Effector memory CD4-positive, alpha-beta T cell (primary cell): Measurements from ENCODE around the gene SERPINE1.
"Not testable (repeated sequence)": the region's sequence is repeated elsewhere in the genome, so short reads cannot be mapped to it uniquely, and the experiment has no call there.

Experiments used
- DNase-seq, 3 donors: peaks; one replicate each; pipeline ENCODE4 v3.0.0-alpha.2; 2020
- H3K27ac ChIP-seq: 2 replicates; pipeline ENCODE4 v1.7.0; 2013; ENCODE audit warnings: mild to moderate bottlenecking, low read length, moderate library complexity; ENCODE audit not compliant: insufficient read depth, poor library complexity, severe bottlenecking
- H3K27me3 ChIP-seq: replicated peaks from 2 replicates; pipeline ENCODE4 v1.7.0; 2013; ENCODE audit warnings: mild to moderate bottlenecking, low read length; ENCODE audit not compliant: insufficient read depth, control insufficient read depth, poor library complexity, severe bottlenecking
- H3K36me3 ChIP-seq: 2 replicates; pipeline ENCODE4 v1.7.0; 2013; ENCODE audit warnings: mild to moderate bottlenecking, low read length, moderate library complexity; ENCODE audit not compliant: control insufficient read depth, insufficient read depth
- H3K4me1 ChIP-seq: 2 replicates; pipeline ENCODE4 v1.7.0; 2013; ENCODE audit warnings: low read length, mild to moderate bottlenecking; ENCODE audit not compliant: control insufficient read depth, insufficient read depth, poor library complexity, severe bottlenecking
- H3K4me3 ChIP-seq: 2 replicates; pipeline ENCODE4 v1.7.0; 2013; ENCODE audit warnings: low read length, low read depth, mild to moderate bottlenecking; ENCODE audit not compliant: insufficient read depth, poor library complexity, severe bottlenecking
- H3K9me3 ChIP-seq: 2 replicates; pipeline ENCODE4 v1.7.0; 2013; ENCODE audit warnings: mild to moderate bottlenecking, low read length, moderate library complexity; ENCODE audit not compliant: control insufficient read depth

The SERPINE1 gene

DNA sequence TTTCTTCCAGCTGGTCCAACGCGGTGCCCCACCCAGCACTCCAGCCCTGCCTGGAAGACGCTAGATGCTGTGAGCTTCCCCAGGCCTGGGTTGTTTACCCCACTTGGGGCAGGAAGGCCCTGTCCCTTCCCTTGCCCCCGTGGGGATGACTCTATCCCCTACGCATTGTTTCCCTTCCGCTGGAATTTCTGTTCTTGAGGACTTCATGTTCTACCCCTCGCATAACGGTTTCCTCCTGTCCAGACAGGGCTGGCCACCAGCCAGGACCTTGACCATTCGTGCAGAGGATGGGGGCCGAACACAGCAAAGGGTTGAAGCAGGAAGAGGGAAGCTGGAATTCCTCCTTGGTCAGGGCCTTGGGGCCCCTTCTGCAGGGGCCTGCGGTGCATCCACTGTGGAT lies 14.7 kb upstream of the SERPINE1 start:
- H3K9me3 ChIP-seq, result no peaks in the 10 kb centered on the region
- no peak for DNase-seq
- H3K36me3 ChIP-seq, result no peaks in the 10 kb centered on the region
- no peak overlapping the region for H3K4me3 ChIP-seq
- H3K27ac ChIP-seq, result no peak overlapping the region
- no peaks in the 10 kb centered on the region for H3K4me1 ChIP-seq
- H3K27me3 ChIP-seq, result no peaks in the 10 kb centered on the region

DNA sequence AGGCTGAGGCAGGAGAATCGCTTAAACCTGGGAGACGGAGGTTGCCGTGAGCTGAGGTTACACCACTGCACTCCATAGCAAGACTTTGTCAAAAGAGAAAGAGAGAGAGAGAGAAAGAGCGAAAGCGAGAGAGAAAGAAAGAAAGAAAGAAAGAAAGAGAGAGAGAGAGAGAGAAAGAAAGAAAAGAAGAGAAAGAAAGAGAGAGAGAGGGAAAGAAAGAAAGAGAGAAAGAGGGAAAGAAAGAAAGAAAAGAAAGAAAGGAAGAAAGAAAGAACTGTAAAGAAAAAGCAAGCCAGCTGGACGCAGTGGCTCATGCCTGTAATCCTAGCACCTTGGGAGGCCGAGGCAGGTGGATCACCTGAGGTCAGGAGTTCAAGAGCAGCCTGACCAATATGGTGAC lies 13.8 kb upstream of the SERPINE1 start:
- not testable (repeated sequence) for H3K4me3 ChIP-seq, H3K9me3 ChIP-seq, H3K4me1 ChIP-seq, H3K36me3 ChIP-seq, H3K27ac ChIP-seq, H3K27me3 ChIP-seq, DNase-seq

DNA sequence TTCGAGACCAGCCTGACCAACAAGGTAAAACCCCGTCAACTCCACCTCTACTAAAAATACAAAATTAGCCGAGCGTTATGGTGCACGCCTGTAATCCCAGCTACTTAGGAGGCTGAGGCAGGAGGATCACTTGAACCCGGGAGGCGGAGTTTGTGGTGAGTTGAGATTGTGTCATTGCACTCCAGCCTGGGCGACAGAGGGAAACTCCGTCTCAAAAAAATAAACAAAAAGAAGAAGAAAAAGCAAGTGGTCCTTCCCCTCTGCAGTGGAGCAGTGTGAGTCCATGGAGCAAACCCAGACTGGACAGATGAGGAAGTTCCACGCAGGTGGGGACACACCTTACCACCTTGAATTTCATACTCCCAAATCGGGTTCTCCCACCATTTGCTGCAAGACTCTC lies 13.1 kb upstream of the SERPINE1 start:
- Histone ChIP-seq H3K4me3 (no peak overlapping the region), H3K27ac (no peak overlapping the region), H3K9me3 (no peaks in the 10 kb centered on the region), H3K4me1 (no peaks in the 10 kb centered on the region), H3K27me3 (peaks cover 2% of the 10 kb centered on the region), H3K36me3 (no peaks in the 10 kb centered on the region)
- DNase-seq, result no peak

- Histone ChIP-seq H3K36me3 (no peaks in the 10 kb centered on the region), H3K27me3 (peaks cover 4% of the 10 kb centered on the region), H3K9me3 (no peaks in the 10 kb centered on the region), H3K4me1 (no peaks in the 10 kb centered on the region), H3K4me3 (no peak overlapping the region), H3K27ac (no peak overlapping the region)
- no peak for DNase-seq
Observed at GRCh38 chr7:101114492-101114891, 12.4 kb upstream of the SERPINE1 start.

DNA sequence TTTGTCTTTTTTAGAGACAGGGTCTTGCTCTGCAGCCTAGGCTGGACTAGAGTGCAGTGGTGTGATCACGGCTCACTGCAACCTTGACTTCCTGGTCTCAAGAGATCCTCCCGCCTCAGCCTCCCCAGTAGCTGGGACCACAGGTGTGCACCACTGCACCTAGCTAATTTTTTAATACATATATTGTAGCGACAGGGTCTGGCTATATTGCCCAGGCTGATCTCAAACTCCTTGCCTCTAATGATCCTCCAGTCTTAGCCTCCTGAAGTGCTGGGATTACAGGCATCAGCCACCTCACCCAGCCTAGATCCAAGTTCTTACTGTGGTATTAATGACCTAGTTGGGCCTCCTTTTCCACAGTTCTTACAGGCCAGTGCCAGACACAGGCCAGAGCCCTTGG lies 11.7 kb upstream of the SERPINE1 start:
- Histone ChIP-seq H3K36me3 (no peaks in the 10 kb centered on the region), H3K4me1 (no peaks in the 10 kb centered on the region), H3K9me3 (no peaks in the 10 kb centered on the region), H3K4me3 (no peak overlapping the region), H3K27me3 (peaks cover 4% of the 10 kb centered on the region), H3K27ac (no peak overlapping the region)
- no peak for DNase-seq

- Histone ChIP-seq H3K4me3 (no peak overlapping the region), H3K27ac (no peak overlapping the region), H3K9me3 (no peaks in the 10 kb centered on the region), H3K4me1 (no peaks in the 10 kb centered on the region), H3K36me3 (no peaks in the 10 kb centered on the region), H3K27me3 (peaks cover 6% of the 10 kb centered on the region)
- no peak for DNase-seq
Observed at GRCh38 chr7:101116898-101117297, 10.0 kb upstream of the SERPINE1 start.

- peaks cover 14% of the 10 kb centered on the region for H3K27me3 ChIP-seq
- H3K27ac ChIP-seq, result no peak overlapping the region
- no peaks in the 10 kb centered on the region for H3K4me1 ChIP-seq
- DNase-seq, result no peak
- no peaks in the 10 kb centered on the region for H3K36me3 ChIP-seq
- H3K9me3 ChIP-seq, result no peaks in the 10 kb centered on the region
- no peak overlapping the region for H3K4me3 ChIP-seq
Observed at GRCh38 chr7:101118856-101119255, 8.0 kb upstream of the SERPINE1 start.

GRCh38 chr7:101119876-101120275 lies 7.0 kb upstream of the SERPINE1 start:
- no peak for DNase-seq
- Histone ChIP-seq H3K4me1 (no peaks in the 10 kb centered on the region), H3K36me3 (no peaks in the 10 kb centered on the region), H3K27me3 (peaks cover 17% of the 10 kb centered on the region), H3K27ac (no peak overlapping the region), H3K9me3 (no peaks in the 10 kb centered on the region), H3K4me3 (no peak overlapping the region)

DNA sequence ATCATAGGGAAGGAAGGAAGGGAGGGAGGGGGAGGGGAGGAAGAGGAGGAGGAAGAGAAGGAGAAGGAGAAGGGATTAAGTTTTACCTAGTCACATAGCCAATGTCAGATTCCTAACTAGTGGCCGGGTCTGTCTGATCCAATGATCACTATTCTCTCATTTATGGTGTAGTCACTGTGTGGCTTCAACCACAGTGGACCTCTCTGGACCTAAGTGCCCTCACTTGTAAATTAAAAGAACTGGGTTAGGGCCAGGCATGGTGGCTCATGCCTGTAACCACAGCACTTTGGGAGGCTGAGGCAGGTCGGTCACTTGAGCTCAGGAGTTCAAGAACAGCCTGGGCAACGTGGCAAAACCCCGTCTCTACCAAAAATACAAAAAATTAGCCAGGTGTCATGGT lies 6.6 kb upstream of the SERPINE1 start:
- no peak for DNase-seq
- H3K27ac ChIP-seq, result no peak overlapping the region
- H3K27me3 ChIP-seq, result peaks cover 17% of the 10 kb centered on the region
- H3K4me1 ChIP-seq, result no peaks in the 10 kb centered on the region
- no peaks in the 10 kb centered on the region for H3K9me3 ChIP-seq
- H3K4me3 ChIP-seq, result no peak overlapping the region
- no peaks in the 10 kb centered on the region for H3K36me3 ChIP-seq

- not testable (repeated sequence) for H3K9me3 ChIP-seq, H3K4me1 ChIP-seq, DNase-seq, H3K27ac ChIP-seq, H3K4me3 ChIP-seq, H3K36me3 ChIP-seq
- peaks cover 17% of the 10 kb centered on the region for H3K27me3 ChIP-seq
Observed at GRCh38 chr7:101121631-101121990, 5.3 kb upstream of the SERPINE1 start.
